RWPE2 (cell line): ENCODE data around the gene HOXA13.

ENCODE experiments used
- ATAC-seq: fragments of 200-7000 bp; cut with Tn5 transposase; 3 replicates; pipeline ENCODE4 v1.9.1; 2021; ENCODE audit warnings: low read depth
- DNase-seq: peaks from one replicate; pipeline ENCODE4 v3.0.0-alpha.2; 2020; ENCODE audit warnings: low spot score
- H3K27ac ChIP-seq: fragments of 450-650 bp; 2 replicates; pipeline ENCODE4 v1.5.1; 2017; ENCODE audit warnings: mild to moderate bottlenecking; ENCODE audit not compliant: poor library complexity, severe bottlenecking
- H3K27me3 ChIP-seq: fragments of 250-450 bp; sonication (Bioruptor Pico); 2 replicates; pipeline ENCODE4 v1.5.1; 2021; ENCODE audit warnings: mild to moderate bottlenecking, moderate library complexity; ENCODE audit not compliant: insufficient read depth, poor library complexity, severe bottlenecking
- H3K36me3 ChIP-seq: fragments of 250-450 bp; sonication (Bioruptor Pico); 2 replicates; pipeline ENCODE4 v1.5.1; 2020; ENCODE audit warnings: low read depth, mild to moderate bottlenecking, moderate library complexity
- H3K4me1 ChIP-seq: fragments of 250-450 bp; sonication (Bioruptor Pico); 2 replicates; pipeline ENCODE4 v1.5.1; 2021; ENCODE audit warnings: mild to moderate bottlenecking, moderate library complexity; ENCODE audit not compliant: insufficient read depth, poor library complexity, severe bottlenecking
- H3K4me3 ChIP-seq: fragments of 250-450 bp; sonication (Bioruptor Pico); 2 replicates; pipeline ENCODE4 v1.5.1; 2021; ENCODE audit warnings: mild to moderate bottlenecking, moderate library complexity; ENCODE audit not compliant: severe bottlenecking
- H3K9me3 ChIP-seq: fragments of 250-450 bp; sonication (Bioruptor Pico); 2 replicates; pipeline ENCODE4 v1.5.1; 2021; ENCODE audit warnings: mild to moderate bottlenecking, moderate library complexity; ENCODE audit not compliant: severe bottlenecking
- TF ChIP-seq, protein P1 (sequence below): fragments of 450-650 bp; IDR thresholded peaks from one replicate; pipeline ENCODE4 v1.5.1; 2017; ENCODE audit warnings: mild to moderate bottlenecking, moderate library complexity; ENCODE audit not compliant: poor library complexity, severe bottlenecking

Gene HOXA13

DNA sequence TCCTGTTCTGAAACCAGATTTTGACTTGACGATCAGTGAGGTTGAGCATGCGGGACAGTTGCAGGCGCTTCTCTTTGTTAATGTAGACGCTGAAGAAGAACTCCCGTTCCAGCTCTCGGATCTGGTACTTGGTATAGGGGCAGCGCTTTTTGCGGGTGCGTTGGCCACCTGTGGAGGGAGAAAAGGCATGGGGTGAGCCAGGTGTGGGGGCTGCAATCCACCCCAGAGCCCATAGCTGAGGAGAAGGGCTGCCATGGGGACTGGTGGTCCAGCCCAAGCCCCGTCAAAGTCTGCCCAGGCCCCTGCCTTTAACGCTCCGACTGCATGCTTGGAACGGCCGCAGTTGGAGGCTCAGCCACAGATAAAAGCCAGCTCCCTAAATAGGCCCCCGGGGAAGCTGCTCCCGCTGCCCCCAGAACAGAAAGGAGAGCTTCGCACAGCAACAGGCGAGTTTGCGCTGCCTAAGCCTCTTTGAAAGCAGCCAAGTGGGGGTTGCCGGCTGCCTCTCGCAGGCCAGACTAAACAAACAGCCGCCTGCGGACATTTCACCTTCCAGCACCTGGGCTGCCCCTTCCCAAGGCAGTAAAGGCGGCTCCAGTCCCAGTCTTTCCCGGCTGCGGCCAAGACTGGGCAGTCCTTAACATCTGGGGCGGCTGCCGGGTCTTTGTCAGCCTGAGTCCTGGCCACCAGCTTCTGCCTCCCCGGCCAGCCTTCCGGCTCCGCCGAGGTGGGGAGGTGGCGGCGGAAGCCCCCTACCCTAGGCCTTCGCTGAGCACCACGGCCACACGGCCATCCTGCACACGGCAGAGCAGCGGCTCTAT is 16.8 kb downstream of the HOXA13 start:
- Histone ChIP-seq H3K27me3 (no peaks in the 10 kb centered on the region), H3K27ac (peak overlapping the region; percentile 92), H3K4me1 (peaks cover 13% of the 10 kb centered on the region), H3K36me3 (no peaks in the 10 kb centered on the region), H3K9me3 (no peaks in the 10 kb centered on the region), H3K4me3 (peak overlapping the region; percentile 49)
- no peak for ATAC-seq
- TF ChIP-seq, protein P1, sequence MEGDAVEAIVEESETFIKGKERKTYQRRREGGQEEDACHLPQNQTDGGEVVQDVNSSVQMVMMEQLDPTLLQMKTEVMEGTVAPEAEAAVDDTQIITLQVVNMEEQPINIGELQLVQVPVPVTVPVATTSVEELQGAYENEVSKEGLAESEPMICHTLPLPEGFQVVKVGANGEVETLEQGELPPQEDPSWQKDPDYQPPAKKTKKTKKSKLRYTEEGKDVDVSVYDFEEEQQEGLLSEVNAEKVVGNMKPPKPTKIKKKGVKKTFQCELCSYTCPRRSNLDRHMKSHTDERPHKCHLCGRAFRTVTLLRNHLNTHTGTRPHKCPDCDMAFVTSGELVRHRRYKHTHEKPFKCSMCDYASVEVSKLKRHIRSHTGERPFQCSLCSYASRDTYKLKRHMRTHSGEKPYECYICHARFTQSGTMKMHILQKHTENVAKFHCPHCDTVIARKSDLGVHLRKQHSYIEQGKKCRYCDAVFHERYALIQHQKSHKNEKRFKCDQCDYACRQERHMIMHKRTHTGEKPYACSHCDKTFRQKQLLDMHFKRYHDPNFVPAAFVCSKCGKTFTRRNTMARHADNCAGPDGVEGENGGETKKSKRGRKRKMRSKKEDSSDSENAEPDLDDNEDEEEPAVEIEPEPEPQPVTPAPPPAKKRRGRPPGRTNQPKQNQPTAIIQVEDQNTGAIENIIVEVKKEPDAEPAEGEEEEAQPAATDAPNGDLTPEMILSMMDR = no peak
- DNase-seq = peak; percentile 62

DNA sequence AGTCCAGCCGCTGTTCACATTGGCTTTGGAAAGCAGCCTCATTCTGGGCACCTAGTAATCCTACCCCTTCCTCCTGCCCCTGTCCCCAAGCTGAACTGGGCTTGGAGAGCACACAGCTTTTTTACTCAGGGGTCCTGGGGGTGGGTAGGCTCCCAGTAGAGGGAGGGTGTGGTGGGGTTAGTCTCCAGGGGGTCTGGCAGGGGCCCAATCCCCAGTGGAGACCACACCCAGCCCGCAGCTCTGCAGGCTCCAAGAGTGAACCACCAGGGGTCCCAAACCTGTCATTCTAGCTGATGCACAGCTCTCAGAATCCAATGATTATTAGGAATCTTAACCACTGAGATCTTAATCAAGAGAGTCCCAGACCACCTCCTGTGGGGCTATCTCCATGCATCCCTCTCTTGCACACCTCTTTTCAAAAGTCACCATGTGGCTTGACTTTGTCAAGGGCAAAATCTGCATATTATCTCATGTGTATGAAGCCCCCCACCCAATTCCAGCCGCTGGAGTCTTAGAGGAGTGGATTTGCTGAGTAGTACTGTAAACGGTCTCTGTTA is 17.5 kb downstream of the HOXA13 start:
- no peaks in the 10 kb centered on the region for H3K27me3 ChIP-seq
- peak; percentile 45 for DNase-seq
- no peaks in the 10 kb centered on the region for H3K36me3 ChIP-seq
- peak overlapping the region; percentile 92 for H3K27ac ChIP-seq
- H3K4me3 ChIP-seq = peak overlapping the region; percentile 49
- TF ChIP-seq, protein P1 = no peak
- no peak for ATAC-seq
- no peaks in the 10 kb centered on the region for H3K9me3 ChIP-seq
- peaks cover 12% of the 10 kb centered on the region for H3K4me1 ChIP-seq

DNA sequence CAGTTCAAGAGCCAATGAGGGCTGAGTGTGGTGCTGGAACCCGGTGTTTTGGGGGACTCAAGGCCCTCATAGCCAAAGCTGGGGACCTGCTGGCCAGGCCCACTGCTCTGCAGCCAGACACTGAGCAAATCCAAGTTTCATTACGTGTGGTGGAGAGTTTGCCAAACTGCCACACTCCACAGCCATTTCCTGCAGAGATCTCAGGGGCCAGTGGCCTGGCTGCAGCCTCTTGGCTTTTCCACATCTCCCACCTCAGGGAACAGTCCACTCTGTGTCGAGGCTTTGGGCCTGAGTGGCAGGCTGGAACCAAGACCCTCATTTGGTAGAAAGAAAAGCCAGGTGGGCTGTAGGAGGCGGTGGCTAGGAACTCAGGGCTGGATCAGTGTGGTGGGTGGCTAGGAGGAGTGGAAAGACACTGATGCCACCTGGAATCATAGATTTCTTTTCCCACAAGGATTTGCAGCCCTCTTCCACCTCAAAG is 18.1 kb downstream of the HOXA13 start:
- Histone ChIP-seq H3K4me1 (peaks cover 11% of the 10 kb centered on the region), H3K27ac (peak overlapping the region; percentile 92), H3K36me3 (no peaks in the 10 kb centered on the region), H3K4me3 (no peak overlapping the region), H3K27me3 (no peaks in the 10 kb centered on the region), H3K9me3 (no peaks in the 10 kb centered on the region)
- DNase-seq (no peak), ATAC-seq (no peak)
- TF ChIP-seq, protein P1 = no peak

DNA sequence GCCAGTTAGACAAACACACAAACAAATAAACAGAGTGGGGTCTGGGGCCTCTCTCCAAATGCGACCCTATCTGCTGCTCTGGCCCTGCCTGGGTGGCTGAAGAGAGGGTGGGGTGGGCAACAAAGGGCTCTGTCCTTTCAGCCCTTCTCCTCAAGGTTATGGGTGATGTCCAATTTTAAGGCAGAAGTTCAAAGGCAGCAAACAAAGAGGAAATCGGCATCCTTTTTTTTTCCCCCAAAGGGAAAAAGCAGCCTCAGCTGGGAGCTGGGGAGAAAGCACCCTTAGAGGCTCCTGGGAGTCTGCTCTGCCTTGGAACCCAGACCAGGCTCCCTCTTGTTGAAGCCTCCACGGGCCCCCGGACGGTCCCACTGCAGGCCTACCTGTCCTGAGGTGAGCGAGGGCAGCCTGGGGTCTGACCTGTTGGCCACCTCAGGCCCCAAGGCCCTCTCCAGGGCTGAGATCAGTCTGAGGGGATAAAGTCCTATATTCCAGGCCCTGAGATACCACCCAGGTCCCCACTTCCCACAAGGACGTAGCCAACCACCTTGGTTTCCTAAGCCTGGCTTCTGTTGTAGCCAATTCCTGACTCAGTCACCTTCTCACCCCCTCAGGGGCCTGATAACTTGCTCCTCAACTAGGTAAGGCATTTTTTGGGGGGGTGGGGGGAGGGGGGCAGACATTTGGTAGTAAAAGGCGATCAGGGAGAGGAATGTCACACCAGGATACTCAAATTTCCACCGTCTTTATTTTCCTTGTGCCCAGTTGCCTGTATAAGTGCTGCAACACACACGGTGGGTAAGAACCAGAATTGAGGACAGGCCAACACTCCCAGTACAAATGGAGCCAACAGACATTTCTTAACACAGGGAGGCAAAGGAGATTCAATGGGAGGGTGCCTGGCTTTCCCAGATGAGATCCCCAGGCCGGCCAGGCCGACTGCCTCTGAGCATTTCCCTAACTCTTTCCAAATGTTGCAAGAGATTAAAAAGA is 19.2 kb downstream of the HOXA13 start:
- peak overlapping the region; percentile 33 for H3K4me3 ChIP-seq
- H3K36me3 ChIP-seq = no peaks in the 10 kb centered on the region
- H3K9me3 ChIP-seq = no peaks in the 10 kb centered on the region
- DNase-seq = peak; percentile 61
- H3K27me3 ChIP-seq = no peaks in the 10 kb centered on the region
- TF ChIP-seq, protein P1 = no peak
- no peak for ATAC-seq
- H3K4me1 ChIP-seq = peaks cover 18% of the 10 kb centered on the region
- H3K27ac ChIP-seq = peak overlapping the region; percentile 93
